Heart left ventricle (tissue), 16 donors: Measurements from ENCODE around the gene PLCG2. TPM values are rescaled to one million over a fixed set of nuclear protein-coding genes. Genes with fewer than 3 reads are reported as not detected.
"Not testable (repeated sequence)": the region's sequence is repeated elsewhere in the genome, so short reads cannot be mapped to it uniquely, and the experiment has no call there.

Experiments
- ATAC-seq, 4 donors: fragments of 200-7000 bp; cut with Tn5 transposase; one replicate each; pipeline ENCODE4 v1.9.1; 2020 to 2022; ENCODE audit warnings: moderate library complexity in 4 of 4, mild to moderate bottlenecking in 3 of 4, moderate number of reproducible peaks in 1 of 4
- DNase-seq, 5 donors: peaks; one replicate each; pipeline ENCODE4 v3.0.0-alpha.2; 2020
- H3K27ac ChIP-seq, 12 donors: fragments of 200-600 bp; sonication (generic) in 4 of 12; one replicate each; pipeline versions ENCODE4 v1.5.0 to v1.8.0; 2016 to 2022; ENCODE audit warnings: mild to moderate bottlenecking in 2 of 12
- H3K27me3 ChIP-seq, 9 donors: fragments of 200-600 bp; sonication (generic) in 2 of 9; one replicate each; pipeline versions ENCODE4 v1.5.1 to v1.8.0; 2016 to 2022; ENCODE audit warnings: mild to moderate bottlenecking in 3 of 9
- H3K36me3 ChIP-seq, 9 donors: fragments of 200-600 bp; sonication (generic) in 2 of 9; one replicate each; pipeline versions ENCODE4 v1.5.0 to v1.8.0; 2018 to 2022; ENCODE audit warnings: mild to moderate bottlenecking in 2 of 9
- H3K4me1 ChIP-seq, 12 donors: fragments of 200-600 bp; sonication (generic) in 4 of 12; one replicate each; pipeline versions ENCODE4 v1.5.0 to v1.8.0; 2016 to 2022; ENCODE audit warnings: mild to moderate bottlenecking in 3 of 12
- H3K4me3 ChIP-seq, 12 donors: fragments of 200-600 bp; sonication (generic) in 4 of 12; one replicate each; pipeline versions ENCODE4 v1.5.0 to v1.8.0; 2017 to 2022; ENCODE audit warnings: mild to moderate bottlenecking in 9 of 12, moderate library complexity in 4 of 12
- H3K9me3 ChIP-seq, 12 donors: fragments of 200-600 bp; sonication (generic) in 4 of 12; one replicate each; pipeline versions ENCODE4 v1.5.0 to v1.8.0; 2016 to 2022; ENCODE audit warnings: mild to moderate bottlenecking in 1 of 12
- POLR2A ChIP-seq, 2 donors: fragments of 450-650 bp; IDR thresholded peaks; one replicate each; pipeline ENCODE4 v1.6.1; 2017; ENCODE audit warnings: antibody characterized with exemption in 2 of 2, mild to moderate bottlenecking in 2 of 2, moderate library complexity in 2 of 2
- WGBS, 4 donors: extraction: QIAGEN DNeasy Blood & Tissue Kit in 2 of 4; methylation state at CpG; one replicate each; pipeline versions ENCODE4 v1.1.5 to v1.1.7; 2013 to 2018; 5-methylcytosine and 5-hydroxymethylcytosine counted together
- intact Hi-C, 10 donors: fragments of 100-400 bp; cut with DNase I; formaldehyde crosslinking; loops; one replicate each; pipeline versions ENCODE4 v1.11.1 to v1.14.2; 2022
- polyA plus RNA-seq, 2 donors: library from polyadenylated mRNA; stranded (reverse); fragments of 200-250 nt; gene quantifications; one replicate each; pipeline ENCODE4 v1.2.3, GENCODE V29; 2013
- total RNA-seq, 9 donors: library from RNA; depleted of rRNA in 2 of 9; stranded (reverse); fragments of >200 nt in 2 of 9; fragmentation: NEBNext Ultra II Directional in 3 of 9; extraction: Animal tissue kit (Norgen Biotek cat#: 25700) in 3 of 9; gene quantifications; one replicate each; pipeline versions ENCODE4 v1.1.0 to v1.2.4, GENCODE V29; 2016 to 2023
- TF ChIP-seq, protein P1 (sequence below), 12 donors: fragments of 200-600 bp; sonication (generic) in 4 of 12; IDR thresholded peaks; one replicate each; pipeline versions ENCODE4 v1.5.0 to v1.8.0; 2018 to 2022; ENCODE audit warnings: antibody characterized with exemption in 12 of 12, mild to moderate bottlenecking in 5 of 12
- donor health status: ischemic (EF 13 %, LVEDD 7.1; RV severe dilation, severe dysfunction).
- donor health status: healthy with polysubstance abuse.
- donor health status: DM: no; HTN: yes; CAD: no.
- donor health status: DM: no; HTN: no; CAD: no.
- donor health status: ischemic (EF 25% LVEDD 6.9; RV normal size, moderate dysfunction).
- donor health status: ischemic (EF 25% LVEDD 5.7; RV mildly dilated, moderate dysfunction).
- donor health status: healthy.
- donor health status: DM: yes; HTN: yes; CAD: no.
- donor health status: ischemic (EF 35%, LVEDD 5.7; RV mildly dilated, moderate dysfunction).
- donor health status: nonischemic (EF 11% LVEDD 7.7; RV severe dilation, severe dysfunction).
- donor health status: DM: yes; HTN: yes; CAD: no.
- donor health status: PGD.
- donor health status: ischemic (EF 29% LVEDD 5.4; RV normal size, mild dysfunction).
- donor health status: nonischemic (EF 23%, LVEDD 6.1; RV moderate dilation, normal function).

Gene PLCG2
- total and polyA plus RNA-seq, 11 donors: 2.0 to 35.4 (median 4.7) TPM

DNA sequence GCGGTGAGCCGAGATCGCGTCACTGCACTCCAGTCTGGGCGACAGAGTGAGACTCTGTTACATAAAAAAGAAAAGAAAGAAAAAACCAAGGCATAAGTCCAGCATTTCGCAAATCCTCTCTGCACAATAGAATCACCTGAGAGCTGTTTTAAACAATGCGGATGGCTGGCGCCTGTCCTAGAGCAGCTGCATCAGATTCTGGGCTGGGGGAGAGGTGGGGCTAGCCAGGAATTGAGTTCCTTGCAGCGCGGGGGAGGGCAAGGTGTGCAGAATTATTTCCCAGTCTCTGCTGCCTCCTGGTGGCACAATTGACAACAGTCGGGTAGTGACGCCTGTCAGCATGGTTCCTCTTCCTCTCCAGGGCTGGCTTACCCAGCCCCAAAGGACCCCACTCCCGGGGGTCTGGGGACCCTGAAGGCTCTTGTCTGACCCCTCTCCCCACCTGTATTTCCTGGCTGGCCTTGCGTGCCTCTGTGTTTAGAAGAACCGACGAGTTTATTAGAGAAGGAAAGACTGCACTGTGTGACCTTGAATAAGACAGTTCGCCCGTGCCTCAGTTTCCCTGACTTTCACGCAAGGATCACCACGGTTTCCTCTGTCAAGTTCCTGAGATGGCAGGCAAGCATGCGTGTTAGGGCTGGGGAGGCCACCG lies 41.1 kb upstream of the PLCG2 start:
- peaks cover 0 to 14% (median 4%) of the 10 kb centered on the region in 12 donors for H3K4me1 ChIP-seq
- DNase-seq (peak; percentile 79 to 83 (median 82)), ATAC-seq (peak; percentile 89 to 96 (median 93))
- no peaks in the 10 kb centered on the region for H3K9me3 ChIP-seq
- H3K4me3 ChIP-seq: peak overlapping the region in 10 of 12 donors; percentile 2 to 44 (median 29)
- TF ChIP-seq, protein P1, sequence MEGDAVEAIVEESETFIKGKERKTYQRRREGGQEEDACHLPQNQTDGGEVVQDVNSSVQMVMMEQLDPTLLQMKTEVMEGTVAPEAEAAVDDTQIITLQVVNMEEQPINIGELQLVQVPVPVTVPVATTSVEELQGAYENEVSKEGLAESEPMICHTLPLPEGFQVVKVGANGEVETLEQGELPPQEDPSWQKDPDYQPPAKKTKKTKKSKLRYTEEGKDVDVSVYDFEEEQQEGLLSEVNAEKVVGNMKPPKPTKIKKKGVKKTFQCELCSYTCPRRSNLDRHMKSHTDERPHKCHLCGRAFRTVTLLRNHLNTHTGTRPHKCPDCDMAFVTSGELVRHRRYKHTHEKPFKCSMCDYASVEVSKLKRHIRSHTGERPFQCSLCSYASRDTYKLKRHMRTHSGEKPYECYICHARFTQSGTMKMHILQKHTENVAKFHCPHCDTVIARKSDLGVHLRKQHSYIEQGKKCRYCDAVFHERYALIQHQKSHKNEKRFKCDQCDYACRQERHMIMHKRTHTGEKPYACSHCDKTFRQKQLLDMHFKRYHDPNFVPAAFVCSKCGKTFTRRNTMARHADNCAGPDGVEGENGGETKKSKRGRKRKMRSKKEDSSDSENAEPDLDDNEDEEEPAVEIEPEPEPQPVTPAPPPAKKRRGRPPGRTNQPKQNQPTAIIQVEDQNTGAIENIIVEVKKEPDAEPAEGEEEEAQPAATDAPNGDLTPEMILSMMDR (IDR thresholded peaks at IDR 0.05): peak; percentile 75 to 91 (median 82)
- no peak for TF ChIP-seq POLR2A (IDR thresholded peaks at IDR 0.05)
- 14 to 20% (median 16%) methylated on average over 21 to 22 of the region's 22 CpGs for WGBS, 4 donors
- peaks cover 0 to under 1% (median 0%) of the 10 kb centered on the region in 9 donors for H3K27me3 ChIP-seq
- H3K27ac ChIP-seq: peak overlapping the region in 5 of 12 donors; percentile 20 to 52 (median 33)
- H3K36me3 ChIP-seq: no peaks in the 10 kb centered on the region
- intact Hi-C loops: loop anchor here (5.0 to 10.0 kb wide), 7 partner anchors 336 to 733 kb away; partner anchors contain the start of genes ATMIN (in 6 of the 10), CENPN (in 3 of the 10) and CMC2 (in 3 of the 10)

DNA sequence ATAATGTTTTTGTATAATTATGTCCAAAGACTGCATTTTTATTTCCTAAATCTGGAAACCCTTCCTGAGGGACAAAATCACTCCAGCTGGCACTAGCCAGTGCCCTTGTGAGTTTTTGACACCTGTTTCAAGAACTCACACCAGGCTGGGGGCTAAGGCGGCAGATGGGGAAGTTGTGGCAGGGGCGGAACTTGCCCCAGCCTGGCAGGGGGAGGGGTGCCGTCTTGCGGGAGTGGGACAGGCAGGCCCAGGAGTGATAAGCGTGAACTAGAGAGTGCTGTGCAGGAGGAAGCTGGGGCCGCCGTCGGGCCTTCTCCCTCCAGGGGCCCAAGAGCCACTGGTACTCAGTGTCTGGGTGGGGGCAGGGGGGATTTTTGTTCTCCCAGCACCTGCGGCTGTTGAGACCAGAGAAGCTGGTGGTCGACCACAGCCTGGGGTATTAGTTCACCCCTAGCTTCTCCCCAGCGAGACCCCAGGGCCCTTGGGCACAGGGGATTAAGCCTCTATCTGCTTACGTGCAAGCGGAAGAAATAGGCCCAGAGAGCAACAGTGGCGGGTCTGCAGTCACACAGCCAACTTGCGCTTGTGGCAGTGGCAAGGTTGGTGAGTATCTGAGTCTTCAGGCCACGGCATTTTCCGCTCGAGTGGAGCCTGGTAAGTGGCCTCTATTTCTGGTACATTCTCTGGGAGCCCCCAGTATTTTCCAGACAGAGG lies 40.2 kb upstream of the PLCG2 start:
- TF ChIP-seq, protein P1 (IDR thresholded peaks at IDR 0.05): no peak
- no peak for TF ChIP-seq POLR2A (IDR thresholded peaks at IDR 0.05)
- intact Hi-C loops: loop anchor here (5.0 to 10.0 kb wide), 7 partner anchors 337 to 734 kb away; partner anchors contain the start of genes ATMIN (in 6 of the 10), CENPN (in 3 of the 10) and CMC2 (in 3 of the 10)
- ATAC-seq: peak in 3 of 4 donors; percentile 32 to 67 (median 44)
- peaks cover 0 to 7% (median 0%) of the 10 kb centered on the region in 9 donors for H3K27me3 ChIP-seq
- peaks cover 0 to 14% (median 4%) of the 10 kb centered on the region in 12 donors for H3K4me1 ChIP-seq
- no peaks in the 10 kb centered on the region for H3K36me3 ChIP-seq
- WGBS, 4 donors: 72 to 77% (median 75%) methylated on average over 16 to 18 of the region's 18 CpGs
- peak overlapping the region in 1 of 12 donors; percentile 43 for H3K4me3 ChIP-seq
- H3K9me3 ChIP-seq: no peaks in the 10 kb centered on the region
- DNase-seq: peak; percentile 62 to 82 (median 70)
- H3K27ac ChIP-seq: peak overlapping the region in 1 of 12 donors; percentile 48

DNA sequence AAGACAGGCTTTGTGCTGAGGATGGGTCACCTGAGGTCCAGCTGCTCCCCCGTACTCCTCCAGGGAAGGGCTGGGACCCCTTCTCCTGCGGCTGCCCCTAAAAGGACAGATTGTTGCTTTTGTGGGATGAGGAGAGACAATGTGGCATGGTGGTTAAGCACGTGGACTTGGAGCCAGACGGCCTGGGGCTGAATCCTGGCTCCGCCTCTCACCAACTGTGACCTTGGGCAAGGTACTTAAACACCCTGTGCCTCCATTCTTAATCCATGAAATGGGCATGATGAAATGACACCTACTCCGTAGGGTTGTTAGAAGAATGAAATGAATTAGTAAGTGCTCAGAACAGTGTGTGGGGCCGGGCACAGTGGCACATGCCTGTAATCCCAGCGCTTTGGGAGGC lies 39.6 kb upstream of the PLCG2 start:
- 79 to 95% (median 93%) methylated on average over 8 of the region's 8 CpGs for WGBS, 4 donors
- DNase-seq (no peak), ATAC-seq (no peak)
- H3K4me3 ChIP-seq: no peak overlapping the region
- H3K9me3 ChIP-seq: no peaks in the 10 kb centered on the region
- peak overlapping the region in 1 of 12 donors; percentile 48 for H3K27ac ChIP-seq
- H3K36me3 ChIP-seq: no peaks in the 10 kb centered on the region
- TF ChIP-seq POLR2A (IDR thresholded peaks at IDR 0.05): no peak
- TF ChIP-seq, protein P1 (IDR thresholded peaks at IDR 0.05): no peak
- H3K4me1 ChIP-seq: peaks cover 0 to 14% (median 4%) of the 10 kb centered on the region in 12 donors
- intact Hi-C loops: loop anchor here (5.0 to 10.0 kb wide), 7 partner anchors 337 to 735 kb away; partner anchors contain the start of genes ATMIN (in 6 of the 10), CENPN (in 3 of the 10) and CMC2 (in 3 of the 10)
- H3K27me3 ChIP-seq: peaks cover 0 to 7% (median 0%) of the 10 kb centered on the region in 9 donors

DNA sequence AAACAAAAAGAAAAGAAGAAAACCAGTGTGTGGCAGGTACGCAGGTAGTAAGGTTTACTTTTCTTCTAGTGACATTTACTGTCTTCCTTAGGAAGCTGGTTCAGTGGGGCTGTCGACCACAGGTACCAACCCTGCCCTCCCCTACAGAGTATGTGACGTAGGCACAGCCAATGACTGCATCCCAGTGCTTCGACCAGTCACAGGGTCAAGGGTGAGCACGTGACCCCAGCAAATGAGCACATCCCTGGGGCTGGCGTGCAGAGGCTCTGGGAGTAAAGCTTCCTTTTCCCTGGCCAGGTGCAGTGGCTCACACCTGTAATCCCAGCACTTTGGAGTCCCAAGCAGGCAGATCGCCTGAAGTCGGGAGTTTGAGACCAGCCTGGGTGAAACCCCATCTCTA lies 38.9 kb upstream of the PLCG2 start:
- 77 to 83% (median 79%) methylated on average over 8 of the region's 8 CpGs for WGBS, 4 donors
- TF ChIP-seq, protein P1 (IDR thresholded peaks at IDR 0.05): no peak
- TF ChIP-seq POLR2A (IDR thresholded peaks at IDR 0.05): no peak
- Histone ChIP-seq H3K27ac (no peak overlapping the region), H3K27me3 (peaks cover 0 to 7% (median 0%) of the 10 kb centered on the region in 9 donors), H3K4me1 (peaks cover 0 to 14% (median 4%) of the 10 kb centered on the region in 12 donors), H3K36me3 (no peaks in the 10 kb centered on the region), H3K4me3 (no peak overlapping the region), H3K9me3 (no peaks in the 10 kb centered on the region)
- ATAC-seq (no peak), DNase-seq (no peak)
- intact Hi-C loops: no loop called here

DNA sequence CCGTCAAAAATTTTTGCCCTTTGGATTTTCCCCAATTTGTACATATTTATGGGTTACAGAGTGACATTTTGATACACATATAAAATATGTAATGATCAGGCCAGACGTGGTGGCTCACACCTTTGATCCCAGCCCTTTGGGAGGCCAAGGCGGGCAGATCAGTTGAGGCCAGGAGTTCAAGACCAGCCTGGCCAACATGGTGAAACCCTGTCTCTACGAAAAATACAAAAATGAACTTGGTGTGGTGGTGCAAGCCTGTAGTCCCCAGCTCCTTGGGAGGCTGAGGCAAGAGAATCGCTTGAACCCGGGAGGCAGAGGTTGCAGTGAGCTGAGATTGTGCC lies 37.7 kb upstream of the PLCG2 start:
- H3K4me3 ChIP-seq, H3K9me3 ChIP-seq, H3K27me3 ChIP-seq, ATAC-seq, intact Hi-C loops, H3K36me3 ChIP-seq, H3K27ac ChIP-seq, DNase-seq: not testable (repeated sequence)
- H3K4me1 ChIP-seq: peaks cover 0 to 23% (median 6%) of the 10 kb centered on the region in 12 donors
- 72 to 92% (median 87%) methylated on average over 6 of the region's 6 CpGs for WGBS, 4 donors
